CD4-positive, alpha-beta T cell (primary cell): ENCODE data around the gene DEGS2. TPM values are rescaled to one million over a fixed set of nuclear protein-coding genes. Genes with fewer than 3 reads are reported as not detected.
A peak's percentile ranks its signal among the peaks of the same experiment; 100 is the strongest.

Experiments
- ATAC-seq: fragments of 200-7000 bp; cut with Tn5 transposase; one replicate; pipeline ENCODE4 v1.10.0; 2022; ENCODE audit warnings: mild to moderate bottlenecking; ENCODE audit not compliant: poor library complexity
- CTCF ChIA-PET: fragments of 350-600 bp; sonication (Branson Sonifier 250); formaldehyde crosslinking; loops from one replicate; lab custom pipeline; 2021; ENCODE audit warnings: antibody characterized with exemption, inconsistent platforms; lab: Charles Lee
- POLR2A ChIA-PET: fragments of 350-600 bp; sonication (Branson Sonifier 250); formaldehyde crosslinking; loops from one replicate; lab custom pipeline; 2021; ENCODE audit warnings: antibody characterized with exemption, inconsistent platforms; lab: Charles Lee
- DNase-seq, 14 experiments: peaks; one replicate each; pipeline ENCODE4 v3.0.0-alpha.2; 2013 to 2020; ENCODE audit warnings: mixed read lengths in 2 of 14
- H3K27ac ChIP-seq, 2 donors: one replicate each; pipeline versions ENCODE4 v1.5.1 to v1.7.0; 2013; ENCODE audit warnings: low read length in 2 of 2, low read depth in 1 of 2, mild to moderate bottlenecking in 1 of 2
- H3K27me3 ChIP-seq, 2 experiments: 1 replicate in 1 of 2; 2 replicates in 1 of 2; pipeline versions ENCODE4 v1.6.1 to v1.7.0; 2013; ENCODE audit warnings: low read length in 2 of 2, control low read depth in 1 of 2, mild to moderate bottlenecking in 1 of 2, moderate library complexity in 1 of 2; ENCODE audit not compliant: insufficient read depth in 2 of 2, control insufficient read depth in 1 of 2
- H3K36me3 ChIP-seq: one replicate; pipeline ENCODE4 v1.6.1; 2013; ENCODE audit warnings: low read length, control low read depth; ENCODE audit not compliant: insufficient read depth
- H3K4me1 ChIP-seq: one replicate; pipeline ENCODE4 v1.6.1; 2013; ENCODE audit warnings: low read length, control low read depth; ENCODE audit not compliant: insufficient read depth
- H3K4me3 ChIP-seq: one replicate; pipeline ENCODE4 v1.5.1; 2013; ENCODE audit warnings: mild to moderate bottlenecking, low read length, moderate library complexity
- H3K9me3 ChIP-seq, 2 experiments: 1 replicate in 1 of 2; 2 replicates in 1 of 2; pipeline versions ENCODE4 v1.6.1 to v1.7.0; 2013; ENCODE audit warnings: low read length in 2 of 2, mild to moderate bottlenecking in 2 of 2, control low read depth in 1 of 2, moderate library complexity in 1 of 2; ENCODE audit not compliant: control insufficient read depth in 1 of 2, insufficient read depth in 1 of 2
- H3K27ac Mint-ChIP-seq: one replicate; pipeline ENCODE4 v1.8.0; 2020; ENCODE audit warnings: mixed read lengths
- H3K27me3 Mint-ChIP-seq: one replicate; pipeline ENCODE4 v1.8.0; 2021; ENCODE audit warnings: mixed read lengths
- H3K36me3 Mint-ChIP-seq: one replicate; pipeline ENCODE4 v1.8.0; 2021; ENCODE audit warnings: low read depth, mixed read lengths
- H3K4me1 Mint-ChIP-seq: one replicate; pipeline ENCODE4 v1.8.0; 2021; ENCODE audit warnings: low read depth, mixed read lengths
- H3K4me3 Mint-ChIP-seq: one replicate; pipeline ENCODE4 v1.8.0; 2020; ENCODE audit warnings: mild to moderate bottlenecking, mixed read lengths
- H3K9me3 Mint-ChIP-seq: one replicate; pipeline ENCODE4 v1.8.0; 2020; ENCODE audit warnings: mixed read lengths
- CTCF ChIP-seq: fragments of 200-600 bp; IDR thresholded peaks from one replicate; pipeline ENCODE4 v1.8.0; 2022; ENCODE audit warnings: antibody characterized with exemption, mild to moderate bottlenecking
- intact Hi-C, 2 experiments: fragments of 100-400 bp; cut with DNase I in 1 of 2; cut with micrococcal nuclease in 1 of 2; formaldehyde crosslinking; loops; one replicate each; pipeline versions ENCODE4 v1.15.1 to v1.9.0; 2023 to 2025; cut with DNase I, micrococcal nuclease
- total RNA-seq, 174 experiments: library from RNA in 2 of 174; stranded (reverse) in 2 of 174; gene quantifications; one replicate each; pipeline ENCODE4 v1.2.3 and lab custom pipeline; 2021 to 2026

Gene DEGS2
- total RNA-seq, 2 experiments from 2014 or later = 0.11 TPM; not detected in 1

DNA sequence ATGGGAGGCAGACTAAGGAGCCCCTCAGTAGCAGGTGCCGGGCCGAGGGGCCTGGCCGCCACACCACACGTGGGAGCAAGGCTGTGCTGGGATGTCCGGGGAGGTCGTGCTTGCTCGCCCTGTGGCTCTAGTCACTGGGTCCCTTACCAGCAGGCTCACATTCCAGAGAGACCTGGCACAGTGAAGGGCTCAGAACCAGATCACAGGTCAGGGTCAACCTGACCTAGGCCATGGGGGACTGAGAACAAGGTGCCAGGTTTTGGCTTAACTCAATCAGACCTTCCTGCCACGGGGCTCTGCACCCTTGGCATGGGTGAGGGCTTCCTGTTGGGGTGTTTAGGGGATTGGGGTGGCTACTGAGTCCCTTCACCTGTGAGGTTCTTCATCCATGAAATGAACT lies 22.3 kb downstream of the DEGS2 start:
- no peak overlapping the region for H3K27ac ChIP-seq
- DNase-seq (no peak), ATAC-seq (no peak)
- H3K4me3 ChIP-seq = no peak overlapping the region
- ChIA-PET CTCF (no interaction called here), POLR2A (no interaction called here)
- peaks cover 100% of the 10 kb centered on the region for H3K36me3 ChIP-seq
- Mint-ChIP-seq H3K36me3 (peaks cover 100% of the 10 kb centered on the region), H3K4me1 (no peaks in the 10 kb centered on the region), H3K4me3 (no peak overlapping the region), H3K9me3 (no peaks in the 10 kb centered on the region), H3K27ac (peak overlapping the region; percentile 47), H3K27me3 (no peaks in the 10 kb centered on the region)
- intact Hi-C loops = no loop called here
- no peaks in the 10 kb centered on the region for H3K9me3 ChIP-seq
- TF ChIP-seq CTCF = no peak
- no peaks in the 10 kb centered on the region for H3K27me3 ChIP-seq
- peaks cover 15% of the 10 kb centered on the region for H3K4me1 ChIP-seq

DNA sequence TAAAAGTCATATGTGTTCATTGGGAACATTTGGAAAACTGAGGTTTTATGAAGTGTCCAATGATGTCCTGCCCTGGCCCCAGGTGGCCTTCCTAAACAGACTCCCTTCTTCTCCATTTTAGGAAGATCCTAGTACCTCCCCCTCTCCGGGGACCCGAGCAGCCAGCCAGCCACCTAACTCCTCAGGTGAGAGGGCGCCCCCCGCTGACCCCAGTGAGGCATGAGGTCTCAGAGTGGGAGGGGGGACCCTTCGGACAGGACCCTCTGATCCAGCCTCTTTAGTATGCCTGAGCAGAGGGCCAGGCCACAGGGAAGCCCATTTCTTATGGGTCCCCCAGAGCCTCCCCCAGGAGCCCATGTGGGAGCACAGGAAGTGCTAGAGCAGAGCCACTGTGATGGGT lies 23.7 kb downstream of the DEGS2 start:
- no peak for DNase-seq
- Mint-ChIP-seq H3K27ac (peak overlapping the region; percentile 47), H3K4me1 (no peaks in the 10 kb centered on the region), H3K27me3 (no peaks in the 10 kb centered on the region), H3K9me3 (no peaks in the 10 kb centered on the region), H3K36me3 (peaks cover 100% of the 10 kb centered on the region), H3K4me3 (no peak overlapping the region)
- ChIA-PET CTCF (no interaction called here), POLR2A (interaction anchor here (1.0 kb wide), 1 partner anchor 11 kb away, joined by 3 read pairs; no protein-coding TSS in a partner anchor)
- Histone ChIP-seq H3K36me3 (peaks cover 100% of the 10 kb centered on the region), H3K9me3 (no peaks in the 10 kb centered on the region), H3K27ac (peak overlapping the region in 1 of 2 donors; percentile 23), H3K4me1 (peaks cover 2% of the 10 kb centered on the region), H3K4me3 (no peak overlapping the region), H3K27me3 (no peaks in the 10 kb centered on the region)
- no peak for ATAC-seq
- TF ChIP-seq CTCF = no peak
- intact Hi-C loops = no loop called here

- peak overlapping the region; percentile 47 for H3K27ac Mint-ChIP-seq
- H3K4me1 ChIP-seq = no peaks in the 10 kb centered on the region
- ATAC-seq = no peak
- no peaks in the 10 kb centered on the region for H3K9me3 Mint-ChIP-seq
- DNase-seq = no peak
- H3K36me3 Mint-ChIP-seq = peaks cover 100% of the 10 kb centered on the region
- no peaks in the 10 kb centered on the region for H3K27me3 Mint-ChIP-seq
- ChIA-PET POLR2A (interaction anchor here (1.0 kb wide), 1 partner anchor 12 kb away, joined by 3 read pairs; no protein-coding TSS in a partner anchor), CTCF (interaction anchor here (0.5 kb wide), 1 partner anchor 98 kb away, joined by 3 read pairs; no protein-coding TSS in a partner anchor)
- no peaks in the 10 kb centered on the region for H3K27me3 ChIP-seq
- H3K4me3 Mint-ChIP-seq = no peak overlapping the region
- TF ChIP-seq CTCF = no peak
- H3K9me3 ChIP-seq = no peaks in the 10 kb centered on the region
- intact Hi-C loops = no loop called here
- peak overlapping the region in 1 of 2 donors; percentile 23 for H3K27ac ChIP-seq
- no peaks in the 10 kb centered on the region for H3K4me1 Mint-ChIP-seq
- no peak overlapping the region for H3K4me3 ChIP-seq
- peaks cover 100% of the 10 kb centered on the region for H3K36me3 ChIP-seq
These were observed 24.4 kb downstream of the DEGS2 start for GRCh38 chr14:100135073-100135472.
